ENCODE measurements around the gene HTT.

- no peak for TF ChIP-seq POLR2A (IDR thresholded peaks at IDR 0.05; ENCODE audit: low read length)
- TF ChIP-seq GATA1 (IDR thresholded peaks at IDR 0.05; ENCODE audit: low read depth, low read length), result no peak
These were observed 157.0 kb downstream of the HTT start for GRCh38 chr4:3231471-3231870.
